ENCODE results near the gene OAS1. TPM values are rescaled to one million over a fixed set of nuclear protein-coding genes. Genes with fewer than 3 reads are reported as not detected.

Gene OAS1
- total RNA-seq, 4 donors from 2014 or later = 1.2 to 2.7 (median 1.8) TPM

- Histone ChIP-seq H3K36me3 (no peaks in the 10 kb centered on the region), H3K9me3 (no peaks in the 10 kb centered on the region), H3K4me3 (no peak overlapping the region), H3K27ac (no peak overlapping the region), H3K4me1 (no peaks in the 10 kb centered on the region), H3K27me3 (no peaks in the 10 kb centered on the region)
- TF ChIP-seq POLR2A (IDR thresholded peaks at IDR 0.05) = no peak
- TF ChIP-seq, protein P1, sequence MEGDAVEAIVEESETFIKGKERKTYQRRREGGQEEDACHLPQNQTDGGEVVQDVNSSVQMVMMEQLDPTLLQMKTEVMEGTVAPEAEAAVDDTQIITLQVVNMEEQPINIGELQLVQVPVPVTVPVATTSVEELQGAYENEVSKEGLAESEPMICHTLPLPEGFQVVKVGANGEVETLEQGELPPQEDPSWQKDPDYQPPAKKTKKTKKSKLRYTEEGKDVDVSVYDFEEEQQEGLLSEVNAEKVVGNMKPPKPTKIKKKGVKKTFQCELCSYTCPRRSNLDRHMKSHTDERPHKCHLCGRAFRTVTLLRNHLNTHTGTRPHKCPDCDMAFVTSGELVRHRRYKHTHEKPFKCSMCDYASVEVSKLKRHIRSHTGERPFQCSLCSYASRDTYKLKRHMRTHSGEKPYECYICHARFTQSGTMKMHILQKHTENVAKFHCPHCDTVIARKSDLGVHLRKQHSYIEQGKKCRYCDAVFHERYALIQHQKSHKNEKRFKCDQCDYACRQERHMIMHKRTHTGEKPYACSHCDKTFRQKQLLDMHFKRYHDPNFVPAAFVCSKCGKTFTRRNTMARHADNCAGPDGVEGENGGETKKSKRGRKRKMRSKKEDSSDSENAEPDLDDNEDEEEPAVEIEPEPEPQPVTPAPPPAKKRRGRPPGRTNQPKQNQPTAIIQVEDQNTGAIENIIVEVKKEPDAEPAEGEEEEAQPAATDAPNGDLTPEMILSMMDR (IDR thresholded peaks at IDR 0.05 in 4 of 5, conservative IDR thresholded peaks at IDR 0.05 in 1 of 5) = no peak
- intact Hi-C loops (cut with DNase I; ENCODE audit: low total_unique reads) (no loop called here), in situ Hi-C loops (cut with MboI; ENCODE audit: low sequenced_read_pairs in 4 of 4) (no loop called here)
- ATAC-seq (no peak), DNase-seq (no peak)
These were observed 22.2 kb downstream of the OAS1 start for GRCh38 chr12:112928978-112929377.

DNA sequence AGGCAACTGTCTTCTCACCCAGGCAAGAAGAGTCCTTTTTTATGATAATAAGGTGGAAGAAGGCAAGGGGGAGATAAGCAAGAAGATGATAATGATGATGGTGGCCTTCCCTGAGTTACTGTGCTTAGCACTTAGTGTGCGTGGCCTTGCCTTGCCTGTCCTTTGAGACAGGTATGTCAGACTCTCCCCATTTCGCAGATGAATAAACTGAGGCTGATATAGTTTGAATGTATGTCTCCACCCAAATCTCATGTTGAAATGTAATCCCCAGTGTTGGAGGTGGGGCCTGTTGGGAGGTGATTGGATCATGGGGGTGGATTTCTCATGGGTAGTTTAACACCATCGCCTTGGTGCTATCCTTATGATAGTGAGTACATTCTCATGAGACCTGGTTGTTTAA, 23.0 kb downstream of the OAS1 start:
- intact Hi-C loops (cut with DNase I; ENCODE audit: low total_unique reads) (no loop called here), in situ Hi-C loops (cut with MboI; ENCODE audit: low sequenced_read_pairs in 4 of 4) (no loop called here)
- H3K27ac ChIP-seq = no peak overlapping the region
- H3K4me3 ChIP-seq = no peak overlapping the region
- no peak for TF ChIP-seq POLR2A (IDR thresholded peaks at IDR 0.05)
- TF ChIP-seq, protein P1 (IDR thresholded peaks at IDR 0.05 in 4 of 5, conservative IDR thresholded peaks at IDR 0.05 in 1 of 5) = no peak
- no peak for DNase-seq
- no peaks in the 10 kb centered on the region for H3K27me3 ChIP-seq
- H3K36me3 ChIP-seq = no peaks in the 10 kb centered on the region
- H3K4me1 ChIP-seq = no peaks in the 10 kb centered on the region
- ATAC-seq = no peak
- H3K9me3 ChIP-seq = no peaks in the 10 kb centered on the region

- Histone ChIP-seq H3K36me3 (no peaks in the 10 kb centered on the region), H3K27ac (no peak overlapping the region), H3K4me3 (no peak overlapping the region), H3K4me1 (no peaks in the 10 kb centered on the region), H3K9me3 (no peaks in the 10 kb centered on the region), H3K27me3 (no peaks in the 10 kb centered on the region)
- in situ Hi-C loops (cut with MboI; ENCODE audit: low sequenced_read_pairs in 4 of 4) = no loop called here
- no peak for TF ChIP-seq POLR2A (IDR thresholded peaks at IDR 0.05)
- TF ChIP-seq, protein P1 (IDR thresholded peaks at IDR 0.05 in 4 of 5, conservative IDR thresholded peaks at IDR 0.05 in 1 of 5) = no peak
- no peak for DNase-seq
- no peak for ATAC-seq
- intact Hi-C loops (cut with DNase I; ENCODE audit: low total_unique reads) = no loop called here
These were observed 23.6 kb downstream of the OAS1 start for GRCh38 chr12:112930350-112930749.

GRCh38 chr12:112932485-112933128, 25.8 kb downstream of the OAS1 start:
- intact Hi-C loops (cut with DNase I; ENCODE audit: low total_unique reads) = no loop called here
- Histone ChIP-seq H3K27ac (no peak overlapping the region), H3K27me3 (no peaks in the 10 kb centered on the region), H3K4me3 (no peak overlapping the region), H3K36me3 (no peaks in the 10 kb centered on the region), H3K9me3 (no peaks in the 10 kb centered on the region), H3K4me1 (no peaks in the 10 kb centered on the region)
- no peak for DNase-seq
- in situ Hi-C loops (cut with MboI; ENCODE audit: low sequenced_read_pairs in 4 of 4) = no loop called here
- ATAC-seq = no peak
- TF ChIP-seq POLR2A (IDR thresholded peaks at IDR 0.05) = no peak
- TF ChIP-seq, protein P1 (IDR thresholded peaks at IDR 0.05 in 4 of 5, conservative IDR thresholded peaks at IDR 0.05 in 1 of 5) = no peak

DNA sequence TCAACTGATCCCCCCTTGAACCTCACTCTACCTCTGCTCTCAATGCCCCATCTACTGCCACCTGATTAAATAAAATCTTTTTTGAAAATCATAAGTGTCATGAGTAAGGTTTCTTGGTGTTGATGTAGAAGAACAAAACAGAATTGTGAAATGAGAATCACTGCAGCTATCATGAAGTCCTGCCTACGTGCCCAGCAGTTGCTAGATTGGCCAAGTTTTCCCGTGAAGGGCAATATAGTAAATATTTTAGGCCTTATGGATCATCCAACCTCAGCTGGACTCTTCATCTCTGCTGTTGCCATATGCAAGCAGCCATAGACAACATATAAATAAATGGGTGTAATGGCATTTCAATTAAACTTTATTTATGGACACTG, 26.4 kb downstream of the OAS1 start:
- no peak for ATAC-seq

More for the DNA sequence above, 26.4 kb downstream of the OAS1 start:
- H3K9me3 ChIP-seq = no peaks in the 10 kb centered on the region
- no peak for DNase-seq
- in situ Hi-C loops (cut with MboI; ENCODE audit: low sequenced_read_pairs in 4 of 4) = no loop called here
- H3K36me3 ChIP-seq = no peaks in the 10 kb centered on the region
- H3K27ac ChIP-seq = no peak overlapping the region
- no peak overlapping the region for H3K4me3 ChIP-seq
- TF ChIP-seq POLR2A (IDR thresholded peaks at IDR 0.05) = no peak
- TF ChIP-seq, protein P1 (IDR thresholded peaks at IDR 0.05 in 4 of 5, conservative IDR thresholded peaks at IDR 0.05 in 1 of 5) = no peak
- H3K4me1 ChIP-seq = no peaks in the 10 kb centered on the region
- intact Hi-C loops (cut with DNase I; ENCODE audit: low total_unique reads) = no loop called here
- H3K27me3 ChIP-seq = no peaks in the 10 kb centered on the region

Data from gastrocnemius medialis (tissue), 4 donors.